ENCODE results near the gene FBLN1. TPM values are rescaled to one million over a fixed set of nuclear protein-coding genes. Genes with fewer than 3 reads are reported as not detected.
A peak's percentile ranks its signal among the peaks of the same experiment; 100 is the strongest.

The FBLN1 gene
- polyA plus RNA-seq, 1 of the 3 experiments (the other 2 are of a cell fraction): 147 TPM

DNA sequence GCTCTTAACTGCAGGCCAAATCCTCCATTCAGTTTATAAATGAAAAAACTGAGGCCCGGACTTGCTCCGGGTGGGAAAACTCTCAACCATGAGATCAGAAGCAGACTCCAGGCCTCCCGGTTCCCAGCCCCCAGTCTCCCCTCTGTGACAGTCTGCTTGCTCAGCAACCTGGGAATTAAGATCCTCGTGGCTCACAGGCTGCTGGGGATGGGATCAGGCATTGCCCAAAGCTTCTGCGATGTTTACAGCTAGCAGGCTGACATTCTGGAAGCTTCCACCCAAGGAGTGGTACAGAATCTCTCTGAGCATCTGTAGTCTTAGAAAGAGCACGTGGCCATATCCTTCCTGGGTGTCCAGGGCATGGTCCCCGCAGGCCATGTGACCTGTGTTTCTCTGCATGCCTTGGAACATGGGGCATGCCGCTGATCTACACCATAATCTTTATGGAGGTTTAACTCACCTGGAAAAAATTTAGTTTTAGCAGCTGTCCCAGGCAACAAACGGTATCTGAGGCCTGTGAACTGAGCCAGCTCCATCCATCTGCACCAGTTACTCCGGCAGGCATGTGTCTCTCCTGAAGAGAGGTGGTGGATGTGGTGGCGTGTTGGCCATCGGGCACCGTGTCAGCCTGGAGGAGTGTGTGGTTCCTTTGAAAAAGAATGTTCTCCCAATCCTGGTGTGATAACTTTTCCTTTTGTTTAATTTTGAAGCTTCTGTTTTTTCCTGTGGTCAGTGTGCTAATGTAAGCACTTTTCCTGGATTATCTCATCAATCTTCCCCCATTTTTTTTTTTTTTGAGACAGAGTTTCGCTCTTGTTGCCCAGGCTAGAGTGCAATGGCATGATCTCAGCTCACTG is 7.9 kb downstream of the FBLN1 start:
- H3K79me2 ChIP-seq (ENCODE audit: insufficient read depth): peaks cover 72% of the 10 kb centered on the region
- 84% methylated on average over 9 of the region's 14 CpGs for WGBS (ENCODE audit: low lambda C conversion rate)
- ChIA-PET POLR2A (no interaction called here), CTCF (interaction anchor here (1.1 to 4.2 kb wide), 3 partner anchors 6 to 67 kb away, joined by 3 to 19 read pairs (median 3); no protein-coding TSS in a partner anchor)
- peaks cover 4 to 45% of the 10 kb centered on the region in 2 experiments; a peak in 3 of 4 replicates for H3K4me1 ChIP-seq (ENCODE audit: control insufficient read depth in 1 of 2, insufficient read depth in 2 of 2, low read depth in 1 of 2, low read length in 1 of 2)
- H2AFZ ChIP-seq (ENCODE audit: low read depth): no peak overlapping the region
- no peaks in the 10 kb centered on the region for H3K27me3 ChIP-seq (ENCODE audit: insufficient read depth)
- H4K20me1 ChIP-seq (ENCODE audit: insufficient read depth): no peaks in the 10 kb centered on the region
- H3K4me3 ChIP-seq (ENCODE audit: low read depth in 2 of 2, low read length in 1 of 2): no peak overlapping the region
- TF ChIP-seq SMC3 (IDR thresholded peaks at IDR 0.05; ENCODE audit: low read depth, low read length): no peak
- TF ChIP-seq POLR2AphosphoS5 (IDR thresholded peaks at IDR 0.05; ENCODE audit: low read depth, low read length): no peak
- TF ChIP-seq, protein P1, sequence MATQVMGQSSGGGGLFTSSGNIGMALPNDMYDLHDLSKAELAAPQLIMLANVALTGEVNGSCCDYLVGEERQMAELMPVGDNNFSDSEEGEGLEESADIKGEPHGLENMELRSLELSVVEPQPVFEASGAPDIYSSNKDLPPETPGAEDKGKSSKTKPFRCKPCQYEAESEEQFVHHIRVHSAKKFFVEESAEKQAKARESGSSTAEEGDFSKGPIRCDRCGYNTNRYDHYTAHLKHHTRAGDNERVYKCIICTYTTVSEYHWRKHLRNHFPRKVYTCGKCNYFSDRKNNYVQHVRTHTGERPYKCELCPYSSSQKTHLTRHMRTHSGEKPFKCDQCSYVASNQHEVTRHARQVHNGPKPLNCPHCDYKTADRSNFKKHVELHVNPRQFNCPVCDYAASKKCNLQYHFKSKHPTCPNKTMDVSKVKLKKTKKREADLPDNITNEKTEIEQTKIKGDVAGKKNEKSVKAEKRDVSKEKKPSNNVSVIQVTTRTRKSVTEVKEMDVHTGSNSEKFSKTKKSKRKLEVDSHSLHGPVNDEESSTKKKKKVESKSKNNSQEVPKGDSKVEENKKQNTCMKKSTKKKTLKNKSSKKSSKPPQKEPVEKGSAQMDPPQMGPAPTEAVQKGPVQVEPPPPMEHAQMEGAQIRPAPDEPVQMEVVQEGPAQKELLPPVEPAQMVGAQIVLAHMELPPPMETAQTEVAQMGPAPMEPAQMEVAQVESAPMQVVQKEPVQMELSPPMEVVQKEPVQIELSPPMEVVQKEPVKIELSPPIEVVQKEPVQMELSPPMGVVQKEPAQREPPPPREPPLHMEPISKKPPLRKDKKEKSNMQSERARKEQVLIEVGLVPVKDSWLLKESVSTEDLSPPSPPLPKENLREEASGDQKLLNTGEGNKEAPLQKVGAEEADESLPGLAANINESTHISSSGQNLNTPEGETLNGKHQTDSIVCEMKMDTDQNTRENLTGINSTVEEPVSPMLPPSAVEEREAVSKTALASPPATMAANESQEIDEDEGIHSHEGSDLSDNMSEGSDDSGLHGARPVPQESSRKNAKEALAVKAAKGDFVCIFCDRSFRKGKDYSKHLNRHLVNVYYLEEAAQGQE (IDR thresholded peaks at IDR 0.05; ENCODE audit: low read depth, low read length): no peak
- TF ChIP-seq NRF1 (IDR thresholded peaks at IDR 0.05; ENCODE audit: low read depth, low read length): no peak
- TF ChIP-seq FOXJ3 (CRISPR knock-in tag; IDR thresholded peaks at IDR 0.05): no peak
- TF ChIP-seq, protein P2, sequence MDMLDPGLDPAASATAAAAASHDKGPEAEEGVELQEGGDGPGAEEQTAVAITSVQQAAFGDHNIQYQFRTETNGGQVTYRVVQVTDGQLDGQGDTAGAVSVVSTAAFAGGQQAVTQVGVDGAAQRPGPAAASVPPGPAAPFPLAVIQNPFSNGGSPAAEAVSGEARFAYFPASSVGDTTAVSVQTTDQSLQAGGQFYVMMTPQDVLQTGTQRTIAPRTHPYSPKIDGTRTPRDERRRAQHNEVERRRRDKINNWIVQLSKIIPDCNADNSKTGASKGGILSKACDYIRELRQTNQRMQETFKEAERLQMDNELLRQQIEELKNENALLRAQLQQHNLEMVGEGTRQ (IDR thresholded peaks at IDR 0.05; ENCODE audit: borderline replicate concordance, low read depth, low read length): no peak
- TF ChIP-seq TEAD4 (IDR thresholded peaks at IDR 0.05; ENCODE audit: borderline replicate concordance, insufficient read depth): no peak
- no peak for TF ChIP-seq FOSL2 (IDR thresholded peaks at IDR 0.05; ENCODE audit: borderline replicate concordance, low read depth)
- no peak for TF ChIP-seq RCOR1 (IDR thresholded peaks at IDR 0.05; ENCODE audit: low read length)
- no peak for TF ChIP-seq GABPA (IDR thresholded peaks at IDR 0.05; ENCODE audit: low read depth)
- no peak for TF ChIP-seq RXRA (IDR thresholded peaks at IDR 0.05; ENCODE audit: borderline replicate concordance, low read depth)
- TF ChIP-seq, protein P3, sequence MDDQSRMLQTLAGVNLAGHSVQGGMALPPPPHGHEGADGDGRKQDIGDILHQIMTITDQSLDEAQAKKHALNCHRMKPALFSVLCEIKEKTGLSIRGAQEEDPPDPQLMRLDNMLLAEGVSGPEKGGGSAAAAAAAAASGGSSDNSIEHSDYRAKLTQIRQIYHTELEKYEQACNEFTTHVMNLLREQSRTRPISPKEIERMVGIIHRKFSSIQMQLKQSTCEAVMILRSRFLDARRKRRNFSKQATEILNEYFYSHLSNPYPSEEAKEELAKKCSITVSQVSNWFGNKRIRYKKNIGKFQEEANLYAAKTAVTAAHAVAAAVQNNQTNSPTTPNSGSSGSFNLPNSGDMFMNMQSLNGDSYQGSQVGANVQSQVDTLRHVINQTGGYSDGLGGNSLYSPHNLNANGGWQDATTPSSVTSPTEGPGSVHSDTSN (IDR thresholded peaks at IDR 0.05): no peak
- no peak for TF ChIP-seq RFX5 (IDR thresholded peaks at IDR 0.05; ENCODE audit: low read length)
- no peak for TF ChIP-seq EP300 (IDR thresholded peaks at IDR 0.05; ENCODE audit: borderline replicate concordance in 1 of 2, low read depth in 1 of 2, low read length in 1 of 2)
- H3K36me3 ChIP-seq (replicated peaks in 1 of 2; ENCODE audit: control insufficient read depth in 1 of 2, insufficient read depth in 2 of 2, low read length in 1 of 2): no peaks in the 10 kb centered on the region
- H3K9me3 ChIP-seq: no peaks in the 10 kb centered on the region
- peak overlapping the region in 1 of 2 experiments; percentile 29; a peak in 2 of 4 replicates for H3K27ac ChIP-seq (ENCODE audit: low read depth in 2 of 2, low read length in 1 of 2)
- H3K9me2 ChIP-seq: no peaks in the 10 kb centered on the region
- no peak for DNase-seq
- H3F3A ChIP-seq (replicated peaks; ENCODE audit: insufficient read depth): peaks cover 3% of the 10 kb centered on the region
- H3K4me2 ChIP-seq: no peak overlapping the region
- H3K9ac ChIP-seq: no peak overlapping the region
